OCI-LY7 (cell line): ENCODE data around the gene CDC20B.

Experiments
- EZH2phosphoT487 ChIP-seq: fragments of 200-600 bp; sonication (generic); IDR thresholded peaks from 2 replicates; pipeline ENCODE4 v1.6.1; 2018; ENCODE audit warnings: low read depth, borderline replicate concordance, mild to moderate bottlenecking, mixed run types, antibody characterized with exemption, low read length, moderate library complexity, mixed read lengths
- TF ChIP-seq, protein P1 (sequence below): fragments of 200-600 bp; sonication (generic); conservative IDR thresholded peaks from 2 replicates; pipeline ENCODE4 v1.5.1; 2014; ENCODE audit warnings: mild to moderate bottlenecking, antibody characterized with exemption, low read length, moderate library complexity, mixed read lengths

DNA sequence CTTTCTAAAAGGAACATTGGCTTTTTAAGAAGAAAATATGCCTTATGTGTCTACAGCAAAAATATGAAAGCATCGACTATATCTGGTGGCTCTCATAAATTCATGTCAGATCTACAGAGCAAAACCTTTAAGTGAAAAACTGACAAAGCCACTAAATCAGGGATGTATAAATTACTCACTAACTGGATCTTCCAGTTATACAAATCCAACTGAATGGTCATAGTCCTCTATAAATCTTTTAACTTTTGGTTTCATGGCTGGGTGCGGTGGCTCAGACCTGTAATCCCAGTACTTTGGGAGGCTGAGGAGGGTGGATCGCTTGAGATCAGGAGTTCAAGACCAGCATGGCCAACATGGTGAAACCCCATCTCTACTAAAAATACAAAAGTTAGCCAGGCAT is 99.8 kb downstream of the CDC20B start:
- TF ChIP-seq, protein P1, sequence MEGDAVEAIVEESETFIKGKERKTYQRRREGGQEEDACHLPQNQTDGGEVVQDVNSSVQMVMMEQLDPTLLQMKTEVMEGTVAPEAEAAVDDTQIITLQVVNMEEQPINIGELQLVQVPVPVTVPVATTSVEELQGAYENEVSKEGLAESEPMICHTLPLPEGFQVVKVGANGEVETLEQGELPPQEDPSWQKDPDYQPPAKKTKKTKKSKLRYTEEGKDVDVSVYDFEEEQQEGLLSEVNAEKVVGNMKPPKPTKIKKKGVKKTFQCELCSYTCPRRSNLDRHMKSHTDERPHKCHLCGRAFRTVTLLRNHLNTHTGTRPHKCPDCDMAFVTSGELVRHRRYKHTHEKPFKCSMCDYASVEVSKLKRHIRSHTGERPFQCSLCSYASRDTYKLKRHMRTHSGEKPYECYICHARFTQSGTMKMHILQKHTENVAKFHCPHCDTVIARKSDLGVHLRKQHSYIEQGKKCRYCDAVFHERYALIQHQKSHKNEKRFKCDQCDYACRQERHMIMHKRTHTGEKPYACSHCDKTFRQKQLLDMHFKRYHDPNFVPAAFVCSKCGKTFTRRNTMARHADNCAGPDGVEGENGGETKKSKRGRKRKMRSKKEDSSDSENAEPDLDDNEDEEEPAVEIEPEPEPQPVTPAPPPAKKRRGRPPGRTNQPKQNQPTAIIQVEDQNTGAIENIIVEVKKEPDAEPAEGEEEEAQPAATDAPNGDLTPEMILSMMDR, result no peak
- TF ChIP-seq EZH2phosphoT487, result no peak
